ENCODE measurements around the gene VPS51.
"Not testable (repeated sequence)": the region's sequence is repeated elsewhere in the genome, so short reads cannot be mapped to it uniquely, and the experiment has no call there.

The VPS51 gene

DNA sequence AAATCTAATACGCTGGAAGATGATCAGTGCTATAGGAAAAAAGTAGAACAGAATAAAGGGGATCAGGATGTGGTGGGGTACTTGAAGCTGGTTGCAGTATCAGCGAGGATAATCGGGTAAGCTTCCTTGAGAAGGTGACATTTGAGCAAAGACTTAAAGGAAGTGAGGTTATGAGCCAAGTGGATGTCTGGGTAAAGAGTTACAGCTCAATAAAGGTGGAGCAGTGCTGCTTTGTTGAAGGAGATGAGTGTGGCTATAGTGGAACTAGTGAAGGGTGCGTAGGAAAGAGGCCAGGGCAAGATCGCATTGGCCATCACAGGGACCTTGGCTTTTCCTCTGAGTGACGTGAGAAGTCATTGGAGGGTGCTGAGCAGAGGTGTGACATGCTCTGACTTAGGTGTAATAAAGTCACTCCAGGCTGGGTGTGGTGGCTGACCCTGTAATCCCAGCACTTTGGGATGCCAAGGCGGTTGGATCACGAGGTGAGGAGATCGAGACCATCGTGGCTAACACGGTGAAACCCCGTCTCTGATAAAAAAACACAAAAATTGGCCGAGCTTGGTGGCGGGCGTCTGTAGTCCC lies 40.6 kb downstream of the VPS51 start:
- DNase-seq = no peak

DNA sequence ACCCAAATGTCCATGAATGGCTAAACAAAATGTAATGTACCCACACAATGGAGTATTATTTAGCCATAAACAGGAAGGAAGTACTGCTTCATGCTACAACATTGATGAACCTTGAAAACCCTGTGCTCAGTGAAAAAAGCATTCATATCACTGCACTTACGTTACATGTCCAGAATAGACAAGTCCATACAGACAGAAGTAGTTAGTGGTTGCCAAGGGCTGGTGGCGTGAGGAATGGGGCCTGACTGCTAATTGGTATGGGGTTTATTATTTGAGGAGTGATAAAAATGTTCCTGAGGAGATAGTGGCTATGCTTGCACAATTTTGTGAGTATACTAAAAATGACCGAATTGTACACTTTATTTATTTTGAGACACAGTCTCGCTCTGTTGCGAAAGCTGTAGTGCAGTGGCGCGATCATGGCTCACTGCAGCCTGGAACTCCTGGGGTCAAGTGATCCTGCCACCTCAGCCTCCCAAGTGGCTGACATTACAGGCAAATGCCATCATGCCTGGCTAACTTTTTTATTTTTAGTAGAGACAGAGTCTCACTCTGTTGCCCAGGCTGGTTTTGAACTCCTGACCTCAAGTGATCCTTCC lies 46.0 kb downstream of the VPS51 start:
- DNase-seq = no peak

DNA sequence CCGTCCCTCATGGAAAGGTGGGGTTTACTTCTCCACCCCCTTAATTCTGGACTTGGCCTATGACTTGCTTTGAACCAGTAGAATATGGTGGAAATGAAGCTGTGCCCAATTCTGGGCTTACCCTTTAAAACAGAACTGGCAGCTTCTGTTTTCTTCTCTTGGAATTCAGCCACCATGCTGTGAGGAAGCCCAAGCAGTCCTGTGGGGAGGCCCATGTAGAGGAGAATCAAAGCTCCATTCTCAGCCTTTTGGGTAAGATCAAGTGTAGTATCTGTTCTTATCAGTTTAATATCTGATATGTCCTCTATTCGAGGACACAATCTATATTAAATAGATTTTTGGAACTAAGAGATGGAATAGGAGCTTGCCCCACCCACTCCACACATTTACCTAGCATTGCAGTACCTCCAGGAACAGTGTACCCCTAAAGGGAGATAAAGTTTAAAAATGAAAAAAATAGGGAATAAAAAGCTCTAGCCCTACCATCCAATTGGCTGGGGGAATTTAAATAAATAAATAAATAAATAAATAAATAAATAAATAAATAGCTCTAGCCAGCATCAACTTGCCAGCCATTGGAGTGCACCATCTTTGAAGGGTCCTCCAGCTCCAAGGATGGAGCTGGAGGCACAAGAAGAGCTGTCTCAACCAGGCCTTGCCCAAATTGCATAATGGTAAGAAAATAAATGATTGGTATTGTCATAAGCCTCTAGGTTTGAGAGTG lies 51.5 kb downstream of the VPS51 start:
- no peak for DNase-seq

DNA sequence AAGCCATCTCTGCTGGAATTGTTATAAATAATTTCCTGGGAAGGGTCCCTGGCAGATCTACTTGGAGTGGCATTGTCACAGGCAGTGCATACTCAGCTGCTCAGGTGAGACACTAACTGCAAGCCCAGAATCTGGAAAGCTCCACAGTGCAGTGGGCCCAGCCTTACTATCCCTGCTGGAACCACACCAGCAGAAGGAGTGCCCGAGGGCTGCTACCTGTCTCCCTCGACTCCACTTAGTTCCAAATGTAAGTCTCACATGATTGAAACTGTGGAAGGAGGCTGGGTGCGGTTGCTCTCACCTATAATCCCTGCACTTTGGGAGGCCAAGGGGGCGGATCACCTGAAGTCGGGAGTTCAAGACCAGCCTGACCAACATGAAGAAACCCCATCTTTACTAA lies 52.6 kb downstream of the VPS51 start:
- DNase-seq = no peak

DNA sequence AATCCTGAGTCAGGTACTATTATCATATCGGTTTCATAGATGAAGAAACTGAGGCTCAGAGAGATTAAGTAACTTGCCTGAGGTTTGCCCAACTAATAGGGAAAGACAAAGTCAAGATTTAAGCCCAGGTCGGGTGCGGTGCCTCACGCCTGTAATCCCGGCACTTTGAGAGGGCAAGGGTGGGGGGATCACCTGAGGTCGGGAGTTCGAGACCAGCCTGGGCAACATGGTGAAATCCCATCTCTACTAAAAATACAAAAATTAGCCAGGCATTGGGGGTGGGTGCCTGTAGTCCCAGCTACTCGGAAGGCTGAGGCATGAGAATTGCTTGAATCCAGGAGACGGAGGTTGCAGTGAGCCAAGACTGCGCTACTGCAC lies 54.1 kb downstream of the VPS51 start:
- not testable (repeated sequence) for DNase-seq

DNA sequence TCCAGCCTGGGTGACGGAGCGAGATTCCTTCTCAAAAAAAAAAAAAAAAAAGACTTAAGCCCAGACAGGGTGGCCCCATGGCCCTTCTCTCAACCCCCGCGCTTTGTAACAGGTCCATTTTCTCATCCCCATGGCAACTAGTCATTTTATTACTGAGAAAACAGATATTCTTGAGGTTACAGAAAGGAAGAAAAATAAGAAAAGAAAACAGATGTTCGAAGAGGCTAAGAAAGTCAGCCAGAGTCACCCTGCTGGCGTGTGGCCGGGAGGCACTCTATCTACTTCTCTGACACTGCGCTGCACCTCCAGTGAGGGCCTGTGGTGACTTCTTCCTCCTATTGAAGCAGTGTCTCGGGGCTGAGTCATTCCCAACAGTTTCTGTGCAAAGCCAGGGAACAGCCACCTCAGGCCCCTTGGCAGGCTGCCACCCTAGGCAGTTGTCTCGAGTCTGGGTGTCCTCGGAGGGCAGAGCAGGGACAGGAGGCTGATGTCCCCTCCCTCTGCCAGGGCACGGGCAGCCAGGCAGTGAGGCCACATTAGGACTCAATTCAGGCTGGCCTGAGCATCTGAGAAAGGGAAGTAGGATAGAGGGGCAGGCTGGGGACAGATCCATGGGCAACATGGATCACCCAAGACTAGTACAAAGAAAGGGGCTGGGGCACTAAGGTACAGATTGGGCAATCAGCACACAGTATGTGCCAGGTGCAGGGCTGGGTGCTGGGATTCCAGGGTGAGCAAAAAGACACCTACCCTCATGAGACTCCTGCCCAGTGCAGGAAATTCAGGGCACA lies 54.7 kb downstream of the VPS51 start:
- DNase-seq = no peak

DNA sequence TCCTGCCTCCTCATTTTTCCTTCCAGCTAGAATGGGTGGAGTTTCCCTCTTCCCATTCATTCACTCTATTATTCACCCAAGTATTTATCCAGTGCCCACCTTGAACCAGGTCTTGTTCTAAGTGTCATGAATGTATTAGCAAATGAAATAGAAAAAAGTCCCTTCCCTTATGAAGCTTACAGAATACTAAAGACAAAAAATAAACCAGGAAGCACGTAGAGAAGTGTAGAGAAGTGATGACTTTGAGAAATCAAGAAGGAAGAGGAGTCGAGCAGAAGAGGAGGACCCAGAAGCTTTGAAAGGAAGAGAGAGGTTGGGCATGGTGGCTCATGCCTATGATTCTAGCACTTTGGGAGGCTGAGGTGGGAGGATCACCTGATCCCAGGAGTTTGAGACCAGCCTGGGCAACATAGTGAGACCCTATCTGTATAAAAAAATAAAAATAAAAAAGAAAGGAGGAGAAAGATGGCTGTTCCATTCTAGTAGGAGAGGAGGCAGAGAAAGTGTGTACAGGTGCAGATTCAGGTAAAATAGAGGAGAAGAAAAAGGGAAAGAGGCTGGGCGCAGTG lies 55.4 kb downstream of the VPS51 start:
- DNase-seq = no peak

DNA sequence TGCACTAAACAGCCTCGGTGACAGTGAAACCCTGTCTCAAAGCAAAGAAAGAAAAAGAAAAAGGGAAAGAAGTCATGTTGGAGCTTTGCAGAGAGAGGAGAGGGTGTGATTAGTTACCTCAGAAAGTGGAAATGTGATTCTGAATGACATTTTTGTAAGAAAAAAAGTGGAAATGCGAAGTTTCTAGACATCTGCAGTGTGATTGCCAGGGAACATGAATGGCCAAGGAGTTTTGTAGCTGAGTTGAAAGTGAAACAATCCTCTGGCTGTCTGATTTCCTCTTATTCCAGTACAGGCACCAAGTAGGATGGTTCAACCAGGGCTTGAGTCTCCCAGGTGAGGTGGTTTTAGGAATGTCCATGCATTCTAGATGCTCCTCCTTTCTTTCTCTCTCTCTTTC lies 56.1 kb downstream of the VPS51 start:
- DNase-seq = no peak

DNA sequence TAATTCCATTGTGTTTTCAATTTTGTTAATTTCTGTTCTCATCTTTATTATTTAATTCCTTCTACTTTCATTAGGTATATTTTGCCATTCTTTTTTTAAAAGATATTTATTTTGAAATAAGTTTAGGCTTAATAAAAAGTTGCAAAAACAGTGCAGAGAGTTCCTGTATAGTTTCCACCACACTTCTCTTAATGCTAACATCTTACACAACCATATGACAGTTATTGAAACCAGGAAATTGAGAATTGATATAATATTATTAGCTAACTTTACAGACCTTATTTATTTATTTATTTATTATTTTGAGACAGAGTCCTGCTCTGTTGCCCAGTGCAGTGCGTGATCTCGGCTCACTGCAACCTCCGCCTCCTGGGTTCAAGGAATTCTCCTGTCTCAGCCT lies 60.2 kb downstream of the VPS51 start:
- no peak for DNase-seq

DNA sequence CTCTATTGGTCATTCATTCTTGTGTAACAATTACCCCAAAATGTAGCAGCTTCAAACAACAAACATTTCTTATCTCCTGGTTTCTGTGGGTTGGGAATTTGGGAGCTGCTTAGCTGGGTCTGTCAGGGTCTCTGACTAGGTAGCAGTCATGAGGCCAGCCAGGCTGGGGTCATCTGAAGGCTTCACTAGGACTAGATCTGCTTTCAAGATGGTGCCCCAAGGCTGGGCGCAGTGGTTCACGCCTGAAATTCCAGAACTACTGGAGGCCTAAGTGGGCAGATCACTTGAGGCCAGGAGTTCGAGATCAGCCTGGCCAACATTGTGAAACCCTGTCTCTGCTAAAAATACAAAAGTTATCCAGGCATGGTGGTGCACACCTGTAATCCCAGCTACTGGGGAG lies 60.9 kb downstream of the VPS51 start:
- no peak for DNase-seq

DNA sequence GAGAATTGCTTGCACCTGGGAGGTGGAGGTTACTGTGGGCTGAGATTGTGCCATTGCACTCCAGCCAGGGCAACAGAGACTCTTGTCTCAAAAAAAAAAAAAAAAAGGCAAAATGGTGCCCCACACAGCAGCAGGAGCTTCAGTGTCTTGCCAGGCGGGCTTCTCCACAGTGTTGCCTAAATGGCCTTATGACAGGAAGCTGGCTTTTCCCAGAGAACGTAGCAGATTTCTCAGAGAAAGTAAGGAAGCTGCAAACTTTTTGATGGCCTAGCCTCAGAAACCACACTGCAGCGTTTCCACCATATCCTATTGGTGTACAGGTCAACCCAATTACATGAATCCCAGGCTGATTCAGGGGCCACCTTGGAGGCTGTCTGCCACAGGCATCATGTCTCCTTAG lies 61.3 kb downstream of the VPS51 start:
- no peak for DNase-seq

DNA sequence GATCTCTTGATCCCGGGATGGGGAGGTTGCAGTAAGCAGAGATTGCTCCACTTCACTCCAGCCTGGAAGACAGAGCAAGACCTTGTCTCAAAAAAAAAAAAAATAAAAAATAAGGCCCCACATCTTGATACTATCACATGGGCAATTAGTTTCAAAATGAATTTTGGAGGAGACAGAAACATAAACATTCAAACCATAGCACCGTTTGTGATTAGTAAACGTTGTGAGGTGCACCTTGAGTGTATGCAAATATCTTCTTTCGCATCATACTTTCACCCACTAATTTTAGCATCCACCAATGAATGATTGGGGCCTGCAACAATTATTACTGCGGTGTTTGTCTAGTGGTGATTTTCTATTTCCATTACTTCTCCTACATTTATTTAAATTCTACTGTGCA lies 63.0 kb downstream of the VPS51 start:
- DNase-seq = no peak

DNA sequence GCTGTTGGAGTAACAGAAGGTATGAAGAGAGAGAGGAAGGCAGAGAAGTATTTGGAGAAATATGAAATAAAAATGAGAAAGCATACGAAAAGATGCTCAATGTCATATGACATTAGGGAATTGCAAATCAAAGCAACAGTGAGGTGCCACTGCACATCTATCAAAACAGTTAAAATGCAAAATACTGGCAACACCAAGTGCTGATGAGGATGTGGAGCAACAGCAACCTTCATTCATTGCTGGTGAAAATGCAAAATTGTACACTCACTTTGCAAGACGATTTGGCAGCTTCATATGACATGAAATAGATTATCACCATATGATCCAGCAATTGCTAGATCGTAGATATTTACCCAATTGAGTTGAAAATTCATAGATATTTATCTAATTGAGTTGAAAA lies 64.6 kb downstream of the VPS51 start:
- no peak for DNase-seq
